ENCODE data around the gene DIPK1B. TPM values are rescaled to one million over a fixed set of nuclear protein-coding genes. Genes with fewer than 3 reads are reported as not detected.

DIPK1B gene
- total RNA-seq, 1 donor from 2014 or later: 172 TPM

DNA sequence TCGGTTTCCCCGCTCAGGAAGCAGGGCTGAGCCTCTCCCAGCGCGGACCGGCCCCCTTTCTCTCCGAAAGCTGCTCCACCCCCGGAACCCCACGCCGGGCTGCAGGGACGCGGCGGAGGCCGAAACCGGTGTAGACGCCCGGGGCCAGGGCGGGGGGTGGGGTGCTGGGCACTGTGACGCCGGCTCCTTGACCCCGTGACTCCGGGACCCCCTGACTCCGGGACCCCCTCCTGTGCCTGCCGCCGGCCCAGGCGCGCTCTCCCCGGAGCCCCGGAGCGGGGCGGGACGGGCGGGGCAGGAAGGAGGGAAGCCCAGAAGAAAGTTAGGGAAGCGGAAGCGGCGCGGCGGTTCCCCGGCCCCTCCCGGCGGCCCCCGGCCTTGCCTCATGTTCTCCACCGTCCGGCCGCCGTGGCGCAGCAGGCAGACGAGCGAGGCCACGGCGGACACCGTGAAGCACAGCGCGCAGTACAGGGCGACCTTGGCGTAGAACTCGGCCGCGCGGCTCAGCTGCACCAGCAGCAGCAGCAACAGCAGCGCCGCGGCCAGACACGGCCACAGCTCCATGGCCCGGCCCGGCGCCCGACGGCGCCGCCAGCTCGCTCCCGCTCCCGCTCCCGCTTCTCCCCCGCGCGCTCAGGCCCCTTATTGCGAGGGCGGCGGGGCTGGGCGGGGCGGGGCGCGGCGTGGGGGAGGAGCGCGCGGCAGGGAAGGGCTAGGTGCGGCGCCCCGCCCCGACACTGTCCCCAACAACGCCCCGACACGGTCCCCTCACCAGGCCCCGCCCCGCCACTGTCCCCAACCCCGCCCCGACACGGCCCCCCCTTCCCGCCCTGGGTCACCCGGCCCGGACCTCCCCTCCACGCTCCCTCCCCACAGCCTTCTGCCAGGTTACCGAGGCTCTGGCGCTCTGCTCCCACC is 25.3 kb upstream of the DIPK1B start, which contains the start of gene AGPAT2:
AGPAT2 (minus strand) TSS at position 664 of the 918 bp plus-strand sequence; CDS start at position 564, 100 bp downstream.
- peak; percentile 59 for DNase-seq

DNA sequence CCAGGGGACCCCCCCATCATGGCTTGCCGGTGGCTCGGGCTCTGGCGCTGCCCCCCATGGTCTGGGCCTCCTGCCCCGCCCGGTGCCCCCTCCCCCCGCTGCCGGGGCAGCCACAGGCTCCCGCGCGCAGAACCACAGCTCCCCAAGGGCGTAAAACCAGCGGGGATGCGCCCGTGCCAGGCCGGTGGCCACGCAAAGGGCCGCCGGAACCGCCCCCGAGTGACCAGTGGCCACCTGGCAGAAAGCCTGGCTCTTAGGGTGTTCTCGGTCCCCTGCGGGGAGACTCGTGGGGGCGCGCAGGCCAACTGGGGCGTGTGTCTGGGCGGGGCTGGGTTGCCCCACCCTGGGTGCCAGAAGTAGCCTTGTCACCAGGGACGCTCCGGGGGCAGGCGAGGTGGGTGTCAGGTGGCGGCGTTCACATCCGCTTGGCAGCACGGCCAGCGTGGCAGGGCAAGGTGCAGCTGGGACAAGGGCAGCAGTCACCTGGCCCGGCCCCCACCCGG is 24.6 kb upstream of the DIPK1B start:
- DNase-seq: no peak

DNA sequence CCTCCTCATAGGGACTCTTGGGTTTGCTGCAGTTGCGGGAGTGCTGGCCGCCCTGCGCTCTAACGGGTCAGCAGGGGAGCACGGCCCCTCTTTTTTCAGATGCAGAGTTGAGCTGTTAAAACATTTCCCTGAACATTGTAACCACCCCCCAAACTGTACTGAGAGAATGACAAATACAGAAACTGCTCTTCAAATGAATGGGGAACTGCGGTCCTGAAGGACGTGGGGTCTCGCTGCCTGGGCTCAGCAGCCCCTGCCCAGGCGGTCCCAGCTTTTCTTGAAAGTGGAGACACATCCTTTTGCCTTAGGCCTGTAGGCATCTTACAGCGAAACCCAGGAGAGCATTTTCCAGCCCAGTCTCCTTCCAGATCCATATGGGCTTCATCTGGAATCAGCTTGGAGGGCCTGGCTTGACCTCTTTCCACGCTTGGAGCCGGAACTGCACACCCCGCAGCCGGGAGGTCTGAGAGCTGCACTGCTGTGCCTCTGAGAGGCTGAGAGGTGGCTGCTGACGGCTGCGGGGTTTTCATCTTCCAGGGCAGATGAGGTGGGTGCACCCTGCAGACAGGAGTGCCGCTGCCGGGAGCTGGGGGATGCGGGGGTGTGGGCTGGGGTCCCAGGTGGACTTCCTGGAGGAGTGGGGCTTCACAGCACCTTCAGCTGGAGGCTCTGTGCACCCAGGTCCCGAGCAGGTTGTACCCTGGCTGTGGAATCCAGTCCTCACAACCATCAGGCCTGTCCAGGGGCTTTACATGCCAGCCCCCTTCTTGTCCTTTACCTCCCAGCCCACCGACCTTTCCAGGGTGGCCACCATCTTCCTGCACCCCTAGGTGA is 23.9 kb upstream of the DIPK1B start:
- no peak for DNase-seq

DNA sequence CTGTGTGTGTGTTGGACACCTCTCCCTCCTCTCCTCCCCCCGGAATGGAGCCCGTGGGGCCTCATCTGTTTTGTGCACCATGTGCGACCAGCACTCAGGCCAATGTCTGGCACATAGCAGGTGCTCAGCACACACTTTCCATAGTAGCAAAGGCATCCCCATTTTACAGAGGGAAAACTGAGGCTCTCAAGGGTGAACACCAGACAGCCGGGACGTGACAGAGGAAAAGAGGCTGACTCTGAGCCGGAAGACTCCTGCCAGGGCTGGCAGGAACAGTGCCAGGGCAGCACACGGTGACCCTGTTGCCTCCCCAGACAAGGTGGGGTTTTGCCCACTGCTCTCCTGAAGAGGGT is 23.3 kb upstream of the DIPK1B start:
- DNase-seq: no peak

GRCh38 chr9:136690104-136690805 is 22.1 kb upstream of the DIPK1B start:
- DNase-seq: no peak

- no peak for DNase-seq
Observed at GRCh38 chr9:136690806-136691261, 21.5 kb upstream of the DIPK1B start.

DNA sequence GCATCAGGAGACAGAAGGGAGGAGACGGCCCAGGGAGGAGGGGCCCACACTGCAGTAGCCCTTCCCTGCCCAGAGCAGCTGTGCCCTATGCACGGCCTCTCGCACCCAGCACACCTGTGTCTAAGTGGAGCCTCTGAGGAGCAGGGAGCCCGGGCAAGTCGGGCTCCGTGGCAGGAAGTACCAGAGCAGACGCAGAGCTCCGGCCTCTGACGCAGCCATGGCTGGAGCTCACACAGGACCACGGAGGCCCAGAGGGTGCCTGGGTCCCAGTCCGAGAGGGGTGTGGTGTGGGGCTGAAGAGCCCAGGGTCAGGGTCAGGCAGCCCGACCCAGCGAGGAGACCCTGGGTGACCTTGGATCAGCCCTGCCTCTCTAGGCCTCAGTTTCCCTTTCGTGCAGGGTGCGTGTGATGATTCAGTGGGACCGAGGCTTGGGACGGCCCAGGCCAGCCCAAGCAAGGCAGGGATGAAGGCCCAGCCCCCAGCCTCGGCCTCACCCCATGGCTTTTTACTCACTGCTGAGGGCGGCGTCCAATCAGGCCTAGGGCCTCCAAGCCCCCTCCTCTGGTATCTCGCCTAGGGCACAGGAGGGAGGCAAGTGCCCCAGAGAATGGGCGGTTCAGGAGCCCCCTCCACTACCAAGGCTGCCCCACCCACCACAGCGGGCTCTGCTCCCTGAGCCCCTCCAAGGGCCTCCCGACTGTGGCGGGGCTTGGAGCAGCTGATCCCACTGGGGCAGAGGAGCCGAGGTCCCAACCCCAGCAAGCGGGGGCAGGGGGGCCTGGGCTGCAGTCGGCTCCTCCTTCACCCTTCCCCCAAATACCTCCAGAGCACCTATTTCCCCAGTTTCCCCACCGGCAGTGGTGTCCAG is 20.8 kb upstream of the DIPK1B start:
- no peak for DNase-seq

DNA sequence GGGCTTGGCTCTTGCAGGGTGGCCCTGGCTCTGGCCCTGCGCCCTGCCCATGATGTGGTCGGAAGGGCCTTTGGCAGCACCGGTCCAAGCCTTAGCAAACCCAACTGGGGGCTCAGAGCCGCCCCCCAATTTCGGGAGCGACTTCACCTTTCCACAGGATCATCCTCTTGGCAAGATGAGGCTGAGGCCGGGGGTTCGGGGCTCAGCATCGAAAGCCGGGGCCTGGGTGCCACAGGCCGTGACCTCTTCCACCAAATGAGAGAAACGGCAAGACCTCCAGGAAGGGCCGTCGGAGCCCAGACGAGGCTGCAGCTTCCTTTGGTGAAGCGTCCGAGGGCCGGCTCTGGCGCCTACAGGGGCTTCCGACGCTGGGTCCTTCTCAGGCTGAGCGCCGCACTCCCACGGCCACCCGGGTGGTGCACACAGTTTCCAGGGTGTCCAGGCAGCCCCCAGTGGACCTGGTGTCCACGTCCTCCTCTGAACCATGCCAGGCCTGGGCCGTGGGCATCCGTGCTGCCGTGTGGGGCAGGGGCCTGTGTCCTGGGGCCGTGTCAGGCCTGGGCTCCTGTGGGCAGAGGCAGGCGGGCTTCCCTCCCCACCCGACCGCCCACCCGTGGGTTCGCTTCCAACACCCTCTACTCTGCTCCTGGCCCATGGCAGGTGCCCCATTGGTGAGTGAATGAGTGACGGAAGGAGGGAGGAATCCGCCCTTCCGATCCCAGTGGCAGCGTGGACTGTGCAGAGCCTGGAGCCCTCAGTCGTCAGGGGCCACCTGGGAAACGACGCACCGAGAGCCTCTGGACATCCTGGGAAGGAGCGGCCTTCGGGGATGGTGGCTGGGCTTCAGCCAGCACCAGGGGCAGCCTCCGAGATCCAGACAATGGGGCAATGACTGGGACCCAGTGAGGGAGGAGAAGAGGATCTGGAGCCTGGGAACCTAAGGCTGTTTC is 19.9 kb upstream of the DIPK1B start:
- DNase-seq: no peak

DNA sequence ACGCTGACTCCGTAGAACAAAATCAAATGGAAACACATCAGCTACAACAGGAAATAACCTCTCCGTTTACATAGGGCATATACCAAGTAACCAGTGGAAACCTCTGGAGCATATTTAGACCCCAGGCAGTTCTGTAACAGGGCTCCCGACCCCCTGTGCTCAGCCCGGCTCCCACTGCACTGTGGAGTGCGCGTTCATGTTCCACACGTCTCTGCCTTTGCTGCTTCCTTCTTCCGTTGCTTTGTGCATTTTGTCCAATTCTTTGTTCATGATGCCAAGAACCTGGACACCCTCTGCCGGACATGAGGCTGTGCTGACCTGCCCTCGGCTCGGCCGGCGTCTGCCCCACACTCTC is 19.3 kb upstream of the DIPK1B start:
- DNase-seq: no peak

DNA sequence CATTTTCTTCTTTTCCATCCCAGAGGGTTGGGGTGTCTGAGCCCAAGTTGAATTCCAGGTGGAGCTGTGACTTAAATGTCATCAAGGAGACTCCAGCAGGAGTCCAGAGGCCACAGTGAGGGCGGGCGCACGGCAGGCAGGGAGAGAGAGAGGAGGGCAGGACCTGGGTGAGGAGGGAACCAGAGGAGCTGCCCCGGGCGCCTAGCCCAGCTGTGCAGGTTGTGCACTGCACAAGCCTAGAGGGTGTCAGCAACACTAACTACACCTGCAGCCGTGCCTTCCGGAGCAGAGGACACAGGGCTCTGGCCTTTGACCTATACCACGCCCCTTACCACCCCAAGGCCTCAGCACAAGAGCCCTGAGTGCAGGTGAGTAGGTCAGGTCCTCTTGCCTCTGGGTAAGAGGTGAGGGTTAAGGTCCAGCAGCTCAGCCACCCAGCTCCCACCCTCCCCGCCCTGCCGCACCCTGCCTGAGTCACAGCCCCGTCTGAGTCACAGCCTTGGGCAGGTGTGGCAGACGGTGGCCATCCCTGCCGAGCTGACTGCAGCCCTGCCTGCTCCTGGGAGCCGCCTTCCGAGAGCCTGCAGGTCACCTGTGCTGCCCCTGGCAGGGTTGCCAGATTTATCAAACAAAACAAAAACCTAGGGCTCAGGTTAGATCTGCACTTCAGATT is 18.7 kb upstream of the DIPK1B start:
- peak; percentile 46 for DNase-seq

- DNase-seq: peak; percentile 78
Observed at GRCh38 chr9:136694163-136694871, 18.1 kb upstream of the DIPK1B start.

GRCh38 chr9:136694872-136695247 is 17.5 kb upstream of the DIPK1B start:
- DNase-seq: no peak

- no peak for DNase-seq
Observed at GRCh38 chr9:136695435-136695895, 16.9 kb upstream of the DIPK1B start.

DNA sequence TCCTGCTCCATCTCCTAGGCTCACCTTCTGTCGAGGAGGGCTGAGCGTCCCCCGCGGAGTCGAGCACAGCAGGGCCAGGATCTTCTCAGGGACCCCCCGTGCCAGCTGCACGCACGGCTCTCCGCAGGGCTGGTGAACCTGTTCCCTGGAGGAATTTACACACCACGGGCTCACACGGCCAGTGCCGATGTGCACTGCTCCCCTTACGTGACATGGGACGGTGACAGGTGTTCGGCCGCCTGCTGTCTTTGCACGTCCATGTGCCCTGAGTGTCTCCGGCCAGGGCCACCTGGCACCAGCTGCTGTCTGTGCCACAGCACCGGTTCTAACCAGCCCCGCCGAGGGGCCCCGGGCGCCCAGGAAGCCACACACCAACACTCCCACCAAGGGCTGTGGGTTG is 16.4 kb upstream of the DIPK1B start:
- no peak for DNase-seq

- no peak for DNase-seq
Observed at GRCh38 chr9:136696502-136696901, 15.9 kb upstream of the DIPK1B start.

- no peak for DNase-seq
Observed at GRCh38 chr9:136697146-136697820, 15.1 kb upstream of the DIPK1B start.

GRCh38 chr9:136697821-136698526 is 14.4 kb upstream of the DIPK1B start:
- no peak for DNase-seq
